DND-41 (cell line): ENCODE data around the gene NFIA.

Experiments
- ATAC-seq: fragments of 200-7000 bp; cut with Tn5 transposase; 3 replicates; pipeline ENCODE4 v1.9.1; 2021; ENCODE audit warnings: low read depth; ENCODE audit not compliant: insufficient read depth
- DNase-seq: peaks from one replicate; pipeline ENCODE4 v3.0.0-alpha.2; 2020
- H2AFZ ChIP-seq: 2 replicates; pipeline ENCODE4 v1.6.0; 2012; ENCODE audit warnings: low read depth, low read length
- H3K27ac ChIP-seq: 2 replicates; pipeline ENCODE4 v1.5.1; 2012; ENCODE audit warnings: low read length, inconsistent platforms
- H3K27me3 ChIP-seq: fragments of 200-600 bp; sonication (generic); 2 replicates; pipeline ENCODE4 v1.6.0; 2012; ENCODE audit warnings: low read length, mild to moderate bottlenecking, inconsistent platforms; ENCODE audit not compliant: insufficient read depth, poor library complexity
- H3K36me3 ChIP-seq: 2 replicates; pipeline ENCODE4 v1.5.1; 2012; ENCODE audit warnings: low read length, inconsistent platforms; ENCODE audit not compliant: insufficient read depth
- H3K4me1 ChIP-seq: 2 replicates; pipeline ENCODE4 v1.5.1; 2012; ENCODE audit warnings: mild to moderate bottlenecking, low read length; ENCODE audit not compliant: insufficient read depth
- H3K4me2 ChIP-seq: 2 replicates; pipeline ENCODE4 v1.6.0; 2012; ENCODE audit warnings: mild to moderate bottlenecking, moderate library complexity, low read length, inconsistent platforms; ENCODE audit not compliant: insufficient read depth
- H3K4me3 ChIP-seq, 2 experiments: fragments of 200-600 bp in 1 of 2; shearing (Covaris generic) in 1 of 2; 2 replicates each; pipeline ENCODE4 v1.5.1; 2012 to 2016; ENCODE audit warnings: inconsistent platforms in 2 of 2, low read length in 2 of 2, mild to moderate bottlenecking in 2 of 2, low read depth in 1 of 2, moderate library complexity in 1 of 2
- H3K79me2 ChIP-seq: 2 replicates; pipeline ENCODE4 v1.6.0; 2012; ENCODE audit warnings: low read length, inconsistent platforms; ENCODE audit not compliant: insufficient read depth
- H3K9ac ChIP-seq: 2 replicates; pipeline ENCODE4 v1.6.0; 2012; ENCODE audit warnings: low read depth, mild to moderate bottlenecking, inconsistent platforms, low read length, moderate library complexity
- H3K9me3 ChIP-seq: 2 replicates; pipeline ENCODE4 v1.5.1; 2012; ENCODE audit warnings: low read length, moderate library complexity, mild to moderate bottlenecking, inconsistent platforms; ENCODE audit not compliant: insufficient read depth, severe bottlenecking
- H4K20me1 ChIP-seq: 2 replicates; pipeline ENCODE4 v1.6.0; 2012; ENCODE audit warnings: low read length; ENCODE audit not compliant: insufficient read depth
- CTCF ChIP-seq: IDR thresholded peaks from 2 replicates; pipeline ENCODE4 v1.5.1; 2012; ENCODE audit warnings: borderline replicate concordance, low read length, moderate library complexity, mild to moderate bottlenecking; ENCODE audit not compliant: poor library complexity, severe bottlenecking; ENCODE audit errors: extremely low read depth
- EZH2 ChIP-seq: IDR thresholded peaks from 3 replicates; pipeline ENCODE4 v1.6.1; 2012; ENCODE audit warnings: borderline replicate concordance, low read depth, mild to moderate bottlenecking, moderate library complexity, low read length, inconsistent platforms; ENCODE audit not compliant: severe bottlenecking

NFIA gene

GRCh38 chr1:61327436-61327835, 245.1 kb downstream of the NFIA start:
- no peak for TF ChIP-seq CTCF
- no peak for TF ChIP-seq EZH2
- no peaks in the 10 kb centered on the region for H3K27me3 ChIP-seq

GRCh38 chr1:61329556-61329955, 247.2 kb downstream of the NFIA start:
- H4K20me1 ChIP-seq: no peaks in the 10 kb centered on the region

More at GRCh38 chr1:61327436-61327835, 245.1 kb downstream of the NFIA start:
- Histone ChIP-seq H3K4me3 (no peak overlapping the region), H3K36me3 (no peaks in the 10 kb centered on the region), H3K27ac (no peak overlapping the region), H3K79me2 (no peaks in the 10 kb centered on the region), H3K4me1 (no peaks in the 10 kb centered on the region), H3K9ac (no peak overlapping the region), H3K9me3 (no peaks in the 10 kb centered on the region), H4K20me1 (no peaks in the 10 kb centered on the region), H3K4me2 (no peak overlapping the region), H2AFZ (no peak overlapping the region)
- DNase-seq (no peak), ATAC-seq (no peak)

GRCh38 chr1:61330018-61330417, 247.7 kb downstream of the NFIA start:
- H3K9ac ChIP-seq: no peak overlapping the region
- no peaks in the 10 kb centered on the region for H3K27me3 ChIP-seq
- ATAC-seq (no peak), DNase-seq (no peak)
- no peaks in the 10 kb centered on the region for H4K20me1 ChIP-seq
- H2AFZ ChIP-seq: no peak overlapping the region
- no peak overlapping the region for H3K4me3 ChIP-seq
- no peaks in the 10 kb centered on the region for H3K9me3 ChIP-seq
- no peak overlapping the region for H3K4me2 ChIP-seq
- no peaks in the 10 kb centered on the region for H3K4me1 ChIP-seq
- no peak overlapping the region for H3K27ac ChIP-seq
- H3K36me3 ChIP-seq: no peaks in the 10 kb centered on the region
- TF ChIP-seq EZH2: no peak
- TF ChIP-seq CTCF: no peak
- no peaks in the 10 kb centered on the region for H3K79me2 ChIP-seq

More at GRCh38 chr1:61329556-61329955, 247.2 kb downstream of the NFIA start:
- ATAC-seq: no peak
- no peak for TF ChIP-seq EZH2
- no peak for TF ChIP-seq CTCF
- Histone ChIP-seq H3K27me3 (no peaks in the 10 kb centered on the region), H3K27ac (no peak overlapping the region), H3K4me3 (no peak overlapping the region), H3K9me3 (no peaks in the 10 kb centered on the region), H3K4me1 (no peaks in the 10 kb centered on the region), H3K79me2 (no peaks in the 10 kb centered on the region), H3K9ac (no peak overlapping the region), H3K4me2 (no peak overlapping the region), H3K36me3 (no peaks in the 10 kb centered on the region), H2AFZ (no peak overlapping the region)
- DNase-seq: no peak

- Histone ChIP-seq H3K9ac (no peak overlapping the region), H3K27me3 (no peaks in the 10 kb centered on the region)
Measured at GRCh38 chr1:61330571-61330970, 248.2 kb downstream of the NFIA start.

More at GRCh38 chr1:61330571-61330970, 248.2 kb downstream of the NFIA start:
- Histone ChIP-seq H3K9me3 (no peaks in the 10 kb centered on the region), H3K4me3 (no peak overlapping the region), H4K20me1 (no peaks in the 10 kb centered on the region), H3K27ac (no peak overlapping the region), H3K4me1 (no peaks in the 10 kb centered on the region), H3K36me3 (no peaks in the 10 kb centered on the region), H2AFZ (no peak overlapping the region), H3K4me2 (no peak overlapping the region), H3K79me2 (no peaks in the 10 kb centered on the region)
- no peak for ATAC-seq
- TF ChIP-seq CTCF: no peak
- no peak for TF ChIP-seq EZH2
- no peak for DNase-seq
